ENCODE data around the gene SNX9. TPM values are rescaled to one million over a fixed set of nuclear protein-coding genes. Genes with fewer than 3 reads are reported as not detected.

The SNX9 gene
- total and polyA plus RNA-seq, 10 of the 15 experiments (the other 5 are each of a cell fraction or from before 2014, with no cell fraction given), result 0.03 to 2.0 (median 0.37) TPM

- BruUV-seq (replicated peaks), result no TSS peak
- Histone ChIP-seq H3K4me1 (ENCODE audit: control insufficient read depth, insufficient read depth, low read length) (no peaks in the 10 kb centered on the region), H3K27ac (ENCODE audit: control insufficient read depth, insufficient read depth) (no peak overlapping the region), H3K79me2 (ENCODE audit: control insufficient read depth, insufficient read depth, low read length) (no peaks in the 10 kb centered on the region), H3K36me3 (ENCODE audit: control insufficient read depth in 2 of 2, insufficient read depth in 2 of 2, low read length in 1 of 2) (no peaks in the 10 kb centered on the region), H4K20me1 (ENCODE audit: control insufficient read depth, insufficient read depth) (no peaks in the 10 kb centered on the region), H3K9me3 (replicated peaks; ENCODE audit: control insufficient read depth, insufficient read depth, low read length) (no peaks in the 10 kb centered on the region), H3K4me2 (ENCODE audit: control insufficient read depth, insufficient read depth) (no peak overlapping the region), H3K27me3 (replicated peaks in 1 of 2; ENCODE audit: control insufficient read depth in 2 of 2, insufficient read depth in 2 of 2, low read length in 1 of 2) (peaks cover 0 to 2% of the 10 kb centered on the region in 2 experiments; a peak in 1 of 4 replicates), H3K4me3 (no peak overlapping the region), H2AFZ (ENCODE audit: control insufficient read depth, low read depth, low read length) (no peak overlapping the region), H3K9ac (ENCODE audit: control insufficient read depth, insufficient read depth, low read length) (no peak overlapping the region)
- WGBS (ENCODE audit: insufficient coverage, insufficient replicate concordance, low lambda C conversion rate, missing lambda C conversion rate), result 90% methylated on average over 10 of the region's 10 CpGs
- ATAC-seq (no peak), FAIRE-seq (no peak), DNase-seq (ENCODE audit: low read depth, low spot score) (no peak)
- in situ Hi-C loops (cut with MboI) (no loop called here), intact Hi-C loops (cut with micrococcal nuclease; ENCODE audit: unreplicated experiment) (no loop called here)
- CTCF ChIA-PET, result interaction anchor here (1.3 kb wide), 1 partner anchor 8 kb away, joined by 3 read pairs; no protein-coding TSS in a partner anchor
- POLR2A ChIA-PET, result no interaction called here
- SMC1A ChIA-PET (ENCODE audit: uncharacterized antibody, unreplicated experiment), result interaction anchor here (1.8 kb wide), 1 partner anchor 112 kb away, joined by 5 read pairs; no protein-coding TSS in a partner anchor
- RAD21 ChIA-PET (ENCODE audit: unreplicated experiment), result interaction anchor here (1.7 kb wide), 1 partner anchor 554 kb away, joined by 4 read pairs; no protein-coding TSS in a partner anchor
- TF ChIP-seq CTCF (IDR thresholded peaks at IDR 0.05 in 2 of 3, conservative IDR thresholded peaks at IDR 0.05 in 1 of 3; ENCODE audit: control insufficient read depth in 2 of 3, extremely low read depth in 1 of 3, insufficient read depth in 1 of 3, low read depth in 3 of 3, low read length in 3 of 3), result no peak
- no peak for TF ChIP-seq SKIL (IDR thresholded peaks at IDR 0.05; ENCODE audit: low read depth, poor library complexity, severe bottlenecking)
- TF ChIP-seq CBX3 (IDR thresholded peaks at IDR 0.05; ENCODE audit: borderline replicate concordance, low read depth), result no peak
- TF ChIP-seq SRF (IDR thresholded peaks at IDR 0.05; ENCODE audit: low read depth in 2 of 2, low read length in 2 of 2), result no peak
- no peak for TF ChIP-seq E2F8 (IDR thresholded peaks at IDR 0.05; ENCODE audit: low read depth, partially characterized antibody)
- TF ChIP-seq JUND (IDR thresholded peaks at IDR 0.05; ENCODE audit: low read depth, low read length), result no peak
- TF ChIP-seq ZSCAN29 (IDR thresholded peaks at IDR 0.05), result no peak
- no peak for TF ChIP-seq ZNF274 (IDR thresholded peaks at IDR 0.05; ENCODE audit: insufficient read depth, insufficient read length)
- TF ChIP-seq POLR2A (IDR thresholded peaks at IDR 0.05; ENCODE audit: low read depth, low read length), result no peak
- TF ChIP-seq LARP7 (IDR thresholded peaks at IDR 0.05), result no peak
- TF ChIP-seq HDAC2 (IDR thresholded peaks at IDR 0.05), result no peak
- no peak for TF ChIP-seq ATF3 (IDR thresholded peaks at IDR 0.05; ENCODE audit: borderline replicate concordance, extremely low read depth, low read depth, low read length)
- TF ChIP-seq CBFB (IDR thresholded peaks at IDR 0.05; ENCODE audit: low read depth), result no peak
- no peak for TF ChIP-seq IRF5 (IDR thresholded peaks at IDR 0.05; ENCODE audit: borderline replicate concordance)
- TF ChIP-seq ZNF217 (IDR thresholded peaks at IDR 0.05), result no peak
- no peak for TF ChIP-seq POLR2AphosphoS2 (IDR thresholded peaks at IDR 0.05; ENCODE audit: low read depth, low read length)
- no peak for TF ChIP-seq EZH2 (IDR thresholded peaks at IDR 0.05; ENCODE audit: borderline replicate concordance, control insufficient read depth, low read depth, low read length)
Observed at GRCh38 chr6:157868835-157869234, 45.8 kb downstream of the SNX9 start.
